ENCODE results near the gene DDX50.

The DDX50 gene

GRCh38 chr10:68901105-68901927 lies at the start of gene DDX50:
TSS of gene DDX50 (plus strand) at chr10:68901315. CDS start at chr10:68901385, 70 bp downstream.
- Histone ChIP-seq H3F3A (ENCODE audit: low read depth) (no peaks in the 10 kb centered on the region), H4K20me1 (ENCODE audit: insufficient read depth, low read length, poor library complexity, severe bottlenecking) (peaks cover 32% of the 10 kb centered on the region), H3K79me2 (ENCODE audit: insufficient read depth, low read length) (peaks cover 51% of the 10 kb centered on the region), H3K9ac (ENCODE audit: low read depth, low read length, poor library complexity, severe bottlenecking) (peak within 1 kb of the TSS; percentile 94), H3K4me3 (ENCODE audit: low read length, poor library complexity, severe bottlenecking) (peak within 1 kb of the TSS; percentile 96), H3K4me1 (ENCODE audit: insufficient read depth, low read length, poor library complexity, severe bottlenecking) (peaks cover 46% of the 10 kb centered on the region), H3K9me2 (replicated peaks; ENCODE audit: low read depth, low read length) (no peaks in the 10 kb centered on the region), H3K9me3 (ENCODE audit: insufficient read depth, low read depth, low read length) (no peaks in the 10 kb centered on the region), H2AFZ (ENCODE audit: low read length) (peak within 1 kb of the TSS; percentile 89), H3K4me2 (ENCODE audit: low read depth, low read length, poor library complexity, severe bottlenecking) (peak within 1 kb of the TSS; percentile 96), H3K27me3 (ENCODE audit: insufficient read depth, low read length, poor library complexity, severe bottlenecking) (no peaks in the 10 kb centered on the region), H3K36me3 (ENCODE audit: insufficient read depth, low read length) (no peaks in the 10 kb centered on the region)
- no peak for TF ChIP-seq EZH2phosphoT487 (IDR thresholded peaks at IDR 0.05; ENCODE audit: borderline replicate concordance)
- TF ChIP-seq CTCF (conservative IDR thresholded peaks at IDR 0.05; ENCODE audit: low read length), result peak; percentile 21

- peaks cover 5% of the 10 kb centered on the region; the same call in 1 of the 2 replicates for H3K9me3 ChIP-seq (ENCODE audit: insufficient read depth, low read depth, low read length)
- H3K4me3 ChIP-seq (ENCODE audit: low read length, poor library complexity, severe bottlenecking), result no peak overlapping the region
- peak overlapping the region; percentile 11; the same call in 1 of the 2 replicates for H2AFZ ChIP-seq (ENCODE audit: low read length)
- H3K4me1 ChIP-seq (ENCODE audit: insufficient read depth, low read length, poor library complexity, severe bottlenecking), result no peaks in the 10 kb centered on the region
- no peaks in the 10 kb centered on the region for H4K20me1 ChIP-seq (ENCODE audit: insufficient read depth, low read length, poor library complexity, severe bottlenecking)
- TF ChIP-seq EZH2phosphoT487 (IDR thresholded peaks at IDR 0.05; ENCODE audit: borderline replicate concordance) (no peak), CTCF (conservative IDR thresholded peaks at IDR 0.05; ENCODE audit: low read length) (no peak)
- H3K9me2 ChIP-seq (replicated peaks; ENCODE audit: low read depth, low read length), result no peaks in the 10 kb centered on the region
- H3K9ac ChIP-seq (ENCODE audit: low read depth, low read length, poor library complexity, severe bottlenecking), result no peak overlapping the region
- H3K4me2 ChIP-seq (ENCODE audit: low read depth, low read length, poor library complexity, severe bottlenecking), result no peak overlapping the region
- H3K27me3 ChIP-seq (ENCODE audit: insufficient read depth, low read length, poor library complexity, severe bottlenecking), result no peaks in the 10 kb centered on the region
- no peaks in the 10 kb centered on the region for H3K36me3 ChIP-seq (ENCODE audit: insufficient read depth, low read length)
- H3K79me2 ChIP-seq (ENCODE audit: insufficient read depth, low read length), result no peaks in the 10 kb centered on the region
- no peaks in the 10 kb centered on the region for H3F3A ChIP-seq (ENCODE audit: low read depth)
Observed at GRCh38 chr10:68856352-68856751, 44.8 kb upstream of the DDX50 start.

GRCh38 chr10:68857005-68857404 lies 44.1 kb upstream of the DDX50 start:
- no peak overlapping the region for H3K4me2 ChIP-seq (ENCODE audit: low read depth, low read length, poor library complexity, severe bottlenecking)
- no peak overlapping the region for H3K9ac ChIP-seq (ENCODE audit: low read depth, low read length, poor library complexity, severe bottlenecking)
- H4K20me1 ChIP-seq (ENCODE audit: insufficient read depth, low read length, poor library complexity, severe bottlenecking), result no peaks in the 10 kb centered on the region
- H3K79me2 ChIP-seq (ENCODE audit: insufficient read depth, low read length), result no peaks in the 10 kb centered on the region
- no peak overlapping the region for H3K4me3 ChIP-seq (ENCODE audit: low read length, poor library complexity, severe bottlenecking)
- no peak overlapping the region for H2AFZ ChIP-seq (ENCODE audit: low read length)
- no peaks in the 10 kb centered on the region for H3K4me1 ChIP-seq (ENCODE audit: insufficient read depth, low read length, poor library complexity, severe bottlenecking)
- peaks cover 9% of the 10 kb centered on the region; the same call in 1 of the 2 replicates for H3K9me3 ChIP-seq (ENCODE audit: insufficient read depth, low read depth, low read length)
- H3K36me3 ChIP-seq (ENCODE audit: insufficient read depth, low read length), result no peaks in the 10 kb centered on the region
- no peak for TF ChIP-seq EZH2phosphoT487 (IDR thresholded peaks at IDR 0.05; ENCODE audit: borderline replicate concordance)
- TF ChIP-seq CTCF (conservative IDR thresholded peaks at IDR 0.05; ENCODE audit: low read length), result no peak
- H3F3A ChIP-seq (ENCODE audit: low read depth), result no peaks in the 10 kb centered on the region
- H3K9me2 ChIP-seq (replicated peaks; ENCODE audit: low read depth, low read length), result no peaks in the 10 kb centered on the region
- no peaks in the 10 kb centered on the region for H3K27me3 ChIP-seq (ENCODE audit: insufficient read depth, low read length, poor library complexity, severe bottlenecking)

Measured in Loucy (cell line).